Measurements from ENCODE around the gene GCN1. TPM values are rescaled to one million over a fixed set of nuclear protein-coding genes. Genes with fewer than 3 reads are reported as not detected.

Gene GCN1
- total RNA-seq, 3 donors from 2014 or later, result 74.6 to 108 (median 76.7) TPM

GRCh38 chr12:120164293-120164692, 30.2 kb downstream of the GCN1 start:
- Histone ChIP-seq H3K9me3 (no peaks in the 10 kb centered on the region), H3K4me3 (no peak overlapping the region), H3K36me3 (ENCODE audit: low read depth) (peaks cover 23% of the 10 kb centered on the region), H3K4me1 (ENCODE audit: low read depth) (no peaks in the 10 kb centered on the region)
- ATAC-seq (no peak), DNase-seq (no peak)
- intact Hi-C loops (cut with DNase I, micrococcal nuclease), result no loop called here
- TF ChIP-seq CTCF (IDR thresholded peaks at IDR 0.05), result no peak

- ATAC-seq, result no peak
- peaks cover 27% of the 10 kb centered on the region for H3K36me3 ChIP-seq (ENCODE audit: low read depth)
Observed at GRCh38 chr12:120162763-120163162, 31.8 kb downstream of the GCN1 start.

GRCh38 chr12:120161852-120162251, 32.7 kb downstream of the GCN1 start:
- intact Hi-C loops (cut with DNase I, micrococcal nuclease), result no loop called here
- DNase-seq (no peak), ATAC-seq (no peak)
- TF ChIP-seq CTCF (IDR thresholded peaks at IDR 0.05), result no peak
- Histone ChIP-seq H3K9me3 (no peaks in the 10 kb centered on the region), H3K36me3 (ENCODE audit: low read depth) (peaks cover 27% of the 10 kb centered on the region), H3K4me3 (no peak overlapping the region), H3K4me1 (ENCODE audit: low read depth) (no peaks in the 10 kb centered on the region)

More at GRCh38 chr12:120162763-120163162, 31.8 kb downstream of the GCN1 start:
- Histone ChIP-seq H3K4me3 (no peak overlapping the region), H3K4me1 (ENCODE audit: low read depth) (no peaks in the 10 kb centered on the region), H3K9me3 (no peaks in the 10 kb centered on the region)
- DNase-seq, result no peak
- no peak for TF ChIP-seq CTCF (IDR thresholded peaks at IDR 0.05)
- intact Hi-C loops (cut with DNase I, micrococcal nuclease), result no loop called here

- ATAC-seq (no peak), DNase-seq (no peak)
- intact Hi-C loops (cut with DNase I, micrococcal nuclease), result no loop called here
- no peaks in the 10 kb centered on the region for H3K4me1 ChIP-seq (ENCODE audit: low read depth)
- TF ChIP-seq CTCF (IDR thresholded peaks at IDR 0.05), result no peak
- H3K36me3 ChIP-seq (ENCODE audit: low read depth), result peaks cover 33% of the 10 kb centered on the region
- H3K4me3 ChIP-seq, result no peak overlapping the region
- no peaks in the 10 kb centered on the region for H3K9me3 ChIP-seq
Observed at GRCh38 chr12:120159509-120160237, 34.8 kb downstream of the GCN1 start.

GRCh38 chr12:120158351-120158750, 36.2 kb downstream of the GCN1 start:
- no peak for ATAC-seq
- Histone ChIP-seq H3K4me1 (ENCODE audit: low read depth) (no peaks in the 10 kb centered on the region), H3K4me3 (no peak overlapping the region), H3K9me3 (no peaks in the 10 kb centered on the region), H3K36me3 (ENCODE audit: low read depth) (peaks cover 35% of the 10 kb centered on the region)
- DNase-seq, result no peak
- TF ChIP-seq CTCF (IDR thresholded peaks at IDR 0.05), result no peak
- intact Hi-C loops (cut with DNase I, micrococcal nuclease), result no loop called here
